KMS-11 (cell line): Measurements from ENCODE around the gene MARCHF10.

Experiments
- H2AFZ ChIP-seq: fragments of 200-600 bp; sonication (generic); 2 replicates; pipeline ENCODE4 v1.6.1; 2016; ENCODE audit warnings: antibody characterized with exemption, mixed run types, low read depth
- H3K27ac ChIP-seq: fragments of 200-600 bp; sonication (generic); 2 replicates; pipeline ENCODE4 v1.6.1; 2016; ENCODE audit warnings: mild to moderate bottlenecking, mixed run types
- H3K27me3 ChIP-seq: fragments of 200-600 bp; sonication (generic); 2 replicates; pipeline ENCODE4 v1.6.1; 2017; ENCODE audit warnings: mild to moderate bottlenecking, low read depth, mixed run types, moderate library complexity; ENCODE audit not compliant: insufficient read depth
- H3K36me3 ChIP-seq: fragments of 200-600 bp; sonication (generic); 2 replicates; pipeline ENCODE4 v1.6.1; 2017; ENCODE audit warnings: mild to moderate bottlenecking, mixed run types; ENCODE audit not compliant: insufficient read depth
- H3K4me1 ChIP-seq: fragments of 200-600 bp; sonication (generic); 2 replicates; pipeline ENCODE4 v1.6.1; 2016; ENCODE audit warnings: mild to moderate bottlenecking, low read depth, mixed run types; ENCODE audit not compliant: poor library complexity, severe bottlenecking
- H3K4me2 ChIP-seq: fragments of 200-600 bp; sonication (generic); 2 replicates; pipeline ENCODE4 v1.7.0; 2016; ENCODE audit warnings: mild to moderate bottlenecking, mixed run types
- H3K4me3 ChIP-seq: fragments of 200-600 bp; sonication (generic); IDR thresholded peaks from 2 replicates; pipeline ENCODE4 v1.6.1; 2017; ENCODE audit warnings: low read depth, low read length, mixed read lengths; ENCODE audit not compliant: insufficient read depth
- H3K79me2 ChIP-seq: fragments of 200-600 bp; sonication (generic); 2 replicates; pipeline ENCODE4 v1.6.1; 2016; ENCODE audit warnings: low read depth, mixed run types; ENCODE audit not compliant: insufficient read depth
- H3K9ac ChIP-seq: fragments of 200-600 bp; sonication (generic); 2 replicates; pipeline ENCODE4 v1.6.1; 2016; ENCODE audit warnings: mild to moderate bottlenecking, mixed run types
- H4K20me1 ChIP-seq: fragments of 200-600 bp; sonication (generic); 2 replicates; pipeline ENCODE4 v1.6.1; 2016; ENCODE audit warnings: mild to moderate bottlenecking, mixed run types; ENCODE audit not compliant: insufficient read depth
- CTCF ChIP-seq: fragments of 200-600 bp; sonication (generic); conservative IDR thresholded peaks from 2 replicates; pipeline ENCODE4 v1.6.1; 2017; ENCODE audit warnings: low read depth, mild to moderate bottlenecking, antibody characterized with exemption, low read length, moderate library complexity, mixed read lengths

Gene MARCHF10

GRCh38 chr17:62658136-62658920 is 149.8 kb downstream of the MARCHF10 start:
- TF ChIP-seq CTCF: no peak
- no peak overlapping the region for H3K27ac ChIP-seq
- no peaks in the 10 kb centered on the region for H4K20me1 ChIP-seq

GRCh38 chr17:62657690-62658089 is 150.4 kb downstream of the MARCHF10 start:
- no peaks in the 10 kb centered on the region for H3K36me3 ChIP-seq

More at GRCh38 chr17:62658136-62658920, 149.8 kb downstream of the MARCHF10 start:
- no peaks in the 10 kb centered on the region for H3K27me3 ChIP-seq
- no peaks in the 10 kb centered on the region for H3K36me3 ChIP-seq
- H3K4me2 ChIP-seq: no peak overlapping the region
- H3K4me3 ChIP-seq: no peak overlapping the region
- H3K9ac ChIP-seq: no peak overlapping the region
- H3K79me2 ChIP-seq: no peaks in the 10 kb centered on the region
- H3K4me1 ChIP-seq: peaks cover 6% of the 10 kb centered on the region
- no peak overlapping the region for H2AFZ ChIP-seq

GRCh38 chr17:62657145-62657665 is 150.9 kb downstream of the MARCHF10 start:
- Histone ChIP-seq H3K4me1 (peaks cover 12% of the 10 kb centered on the region), H3K27ac (no peak overlapping the region), H4K20me1 (no peaks in the 10 kb centered on the region), H3K27me3 (no peaks in the 10 kb centered on the region), H2AFZ (no peak overlapping the region), H3K79me2 (no peaks in the 10 kb centered on the region), H3K36me3 (no peaks in the 10 kb centered on the region), H3K4me2 (no peak overlapping the region), H3K9ac (no peak overlapping the region), H3K4me3 (no peak overlapping the region)
- no peak for TF ChIP-seq CTCF

More at GRCh38 chr17:62657690-62658089, 150.4 kb downstream of the MARCHF10 start:
- Histone ChIP-seq H2AFZ (no peak overlapping the region), H3K9ac (no peak overlapping the region), H4K20me1 (no peaks in the 10 kb centered on the region), H3K4me1 (peaks cover 12% of the 10 kb centered on the region), H3K27ac (no peak overlapping the region), H3K27me3 (no peaks in the 10 kb centered on the region), H3K4me2 (no peak overlapping the region), H3K79me2 (no peaks in the 10 kb centered on the region), H3K4me3 (no peak overlapping the region)
- TF ChIP-seq CTCF: no peak

- H3K27me3 ChIP-seq: no peaks in the 10 kb centered on the region
- H4K20me1 ChIP-seq: no peaks in the 10 kb centered on the region
- H3K4me1 ChIP-seq: peaks cover 19% of the 10 kb centered on the region
- H3K79me2 ChIP-seq: no peaks in the 10 kb centered on the region
- no peak overlapping the region for H3K4me3 ChIP-seq
- no peak overlapping the region for H3K9ac ChIP-seq
- no peaks in the 10 kb centered on the region for H3K36me3 ChIP-seq
- no peak for TF ChIP-seq CTCF
- no peak overlapping the region for H3K4me2 ChIP-seq
- no peak overlapping the region for H2AFZ ChIP-seq
- H3K27ac ChIP-seq: no peak overlapping the region
Observed at GRCh38 chr17:62656446-62656845, 151.7 kb downstream of the MARCHF10 start.
